Measurements from ENCODE around the gene CDH4.

DNA sequence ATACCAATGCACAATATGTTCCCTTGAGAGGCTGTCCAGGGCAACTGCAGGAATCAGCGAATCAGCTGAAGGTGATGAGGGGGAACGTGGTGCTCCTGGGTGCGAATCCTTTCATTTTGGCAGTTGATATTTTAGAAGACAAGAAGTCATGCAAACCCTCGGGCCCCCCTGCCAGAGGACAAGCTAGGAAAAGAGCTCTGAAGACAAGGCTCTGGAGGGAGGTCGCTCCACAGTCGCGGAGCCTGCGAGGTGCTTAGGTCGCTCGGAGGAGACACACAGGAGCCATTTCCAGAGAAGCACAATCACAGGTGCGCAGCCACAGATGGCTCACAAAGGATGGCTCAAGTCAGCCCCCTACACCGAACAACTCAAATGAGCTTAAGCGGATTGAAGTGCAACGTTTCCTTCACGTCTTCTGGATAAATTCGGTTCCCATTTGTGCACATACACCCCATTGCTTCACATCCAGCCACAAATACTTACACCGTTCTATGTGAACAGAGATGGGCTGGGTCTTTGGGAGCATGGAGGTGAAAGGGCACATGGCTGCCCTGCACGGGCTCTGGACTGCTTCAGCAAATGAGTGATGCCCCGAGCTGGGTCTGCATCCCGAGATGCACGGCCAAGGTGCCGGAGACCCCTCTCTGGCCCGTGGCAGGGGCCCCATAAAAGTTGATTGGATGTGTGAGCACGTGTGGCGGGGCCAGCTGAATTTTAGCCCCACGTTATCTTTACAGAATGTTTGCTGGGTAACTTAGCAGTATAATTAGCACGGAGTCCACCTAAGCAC, 527.3 kb downstream of the CDH4 start:
- TF ChIP-seq, protein P1, sequence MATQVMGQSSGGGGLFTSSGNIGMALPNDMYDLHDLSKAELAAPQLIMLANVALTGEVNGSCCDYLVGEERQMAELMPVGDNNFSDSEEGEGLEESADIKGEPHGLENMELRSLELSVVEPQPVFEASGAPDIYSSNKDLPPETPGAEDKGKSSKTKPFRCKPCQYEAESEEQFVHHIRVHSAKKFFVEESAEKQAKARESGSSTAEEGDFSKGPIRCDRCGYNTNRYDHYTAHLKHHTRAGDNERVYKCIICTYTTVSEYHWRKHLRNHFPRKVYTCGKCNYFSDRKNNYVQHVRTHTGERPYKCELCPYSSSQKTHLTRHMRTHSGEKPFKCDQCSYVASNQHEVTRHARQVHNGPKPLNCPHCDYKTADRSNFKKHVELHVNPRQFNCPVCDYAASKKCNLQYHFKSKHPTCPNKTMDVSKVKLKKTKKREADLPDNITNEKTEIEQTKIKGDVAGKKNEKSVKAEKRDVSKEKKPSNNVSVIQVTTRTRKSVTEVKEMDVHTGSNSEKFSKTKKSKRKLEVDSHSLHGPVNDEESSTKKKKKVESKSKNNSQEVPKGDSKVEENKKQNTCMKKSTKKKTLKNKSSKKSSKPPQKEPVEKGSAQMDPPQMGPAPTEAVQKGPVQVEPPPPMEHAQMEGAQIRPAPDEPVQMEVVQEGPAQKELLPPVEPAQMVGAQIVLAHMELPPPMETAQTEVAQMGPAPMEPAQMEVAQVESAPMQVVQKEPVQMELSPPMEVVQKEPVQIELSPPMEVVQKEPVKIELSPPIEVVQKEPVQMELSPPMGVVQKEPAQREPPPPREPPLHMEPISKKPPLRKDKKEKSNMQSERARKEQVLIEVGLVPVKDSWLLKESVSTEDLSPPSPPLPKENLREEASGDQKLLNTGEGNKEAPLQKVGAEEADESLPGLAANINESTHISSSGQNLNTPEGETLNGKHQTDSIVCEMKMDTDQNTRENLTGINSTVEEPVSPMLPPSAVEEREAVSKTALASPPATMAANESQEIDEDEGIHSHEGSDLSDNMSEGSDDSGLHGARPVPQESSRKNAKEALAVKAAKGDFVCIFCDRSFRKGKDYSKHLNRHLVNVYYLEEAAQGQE (IDR thresholded peaks at IDR 0.05; ENCODE audit: insufficient replicate concordance, low read depth): no peak
- TF ChIP-seq, protein P2, sequence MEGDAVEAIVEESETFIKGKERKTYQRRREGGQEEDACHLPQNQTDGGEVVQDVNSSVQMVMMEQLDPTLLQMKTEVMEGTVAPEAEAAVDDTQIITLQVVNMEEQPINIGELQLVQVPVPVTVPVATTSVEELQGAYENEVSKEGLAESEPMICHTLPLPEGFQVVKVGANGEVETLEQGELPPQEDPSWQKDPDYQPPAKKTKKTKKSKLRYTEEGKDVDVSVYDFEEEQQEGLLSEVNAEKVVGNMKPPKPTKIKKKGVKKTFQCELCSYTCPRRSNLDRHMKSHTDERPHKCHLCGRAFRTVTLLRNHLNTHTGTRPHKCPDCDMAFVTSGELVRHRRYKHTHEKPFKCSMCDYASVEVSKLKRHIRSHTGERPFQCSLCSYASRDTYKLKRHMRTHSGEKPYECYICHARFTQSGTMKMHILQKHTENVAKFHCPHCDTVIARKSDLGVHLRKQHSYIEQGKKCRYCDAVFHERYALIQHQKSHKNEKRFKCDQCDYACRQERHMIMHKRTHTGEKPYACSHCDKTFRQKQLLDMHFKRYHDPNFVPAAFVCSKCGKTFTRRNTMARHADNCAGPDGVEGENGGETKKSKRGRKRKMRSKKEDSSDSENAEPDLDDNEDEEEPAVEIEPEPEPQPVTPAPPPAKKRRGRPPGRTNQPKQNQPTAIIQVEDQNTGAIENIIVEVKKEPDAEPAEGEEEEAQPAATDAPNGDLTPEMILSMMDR (IDR thresholded peaks at IDR 0.05; ENCODE audit: insufficient read depth, low read length): no peak
- TF ChIP-seq POLR2AphosphoS5 (IDR thresholded peaks at IDR 0.05; ENCODE audit: low read depth): no peak
